Measurements from ENCODE around the gene C1QTNF2. TPM values are rescaled to one million over a fixed set of nuclear protein-coding genes. Genes with fewer than 3 reads are reported as not detected.

Gene C1QTNF2
- total RNA-seq, 2 donors from 2014 or later, result 0.26 TPM; not detected in 1

DNA sequence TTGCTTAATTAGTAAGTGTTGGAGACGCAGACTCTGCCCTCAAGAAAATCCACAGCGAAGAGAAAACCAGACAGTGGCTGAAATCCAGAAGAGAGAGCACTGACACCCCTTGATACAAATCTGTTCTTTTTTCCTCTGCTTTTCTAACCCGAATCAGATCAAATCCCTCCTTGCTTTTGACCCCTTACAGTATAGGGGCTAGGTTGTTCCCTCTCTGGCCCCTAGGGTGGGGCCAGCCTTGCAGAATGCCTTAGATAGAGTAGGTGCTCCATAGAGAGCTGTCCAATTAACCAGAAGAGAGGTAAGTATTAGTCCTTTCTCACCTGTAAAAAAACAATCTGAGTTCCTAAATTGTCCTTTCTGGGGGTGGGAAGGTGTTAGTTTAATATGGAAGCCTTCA is 10.1 kb downstream of the C1QTNF2 start:
- no peak overlapping the region for H3K27ac ChIP-seq
- no peaks in the 10 kb centered on the region for H3K36me3 ChIP-seq (replicated peaks in 1 of 2; ENCODE audit: insufficient read depth in 1 of 2, low read depth in 2 of 2)
- 66 to 69% methylated on average over 3 of the region's 3 CpGs for WGBS, 2 donors
- no peak for DNase-seq
- intact Hi-C loops (cut with DNase I), result no loop called here
- no peak overlapping the region for H3K4me3 ChIP-seq
- no peak for TF ChIP-seq POLR2A (IDR thresholded peaks at IDR 0.05)
- TF ChIP-seq, protein P1, sequence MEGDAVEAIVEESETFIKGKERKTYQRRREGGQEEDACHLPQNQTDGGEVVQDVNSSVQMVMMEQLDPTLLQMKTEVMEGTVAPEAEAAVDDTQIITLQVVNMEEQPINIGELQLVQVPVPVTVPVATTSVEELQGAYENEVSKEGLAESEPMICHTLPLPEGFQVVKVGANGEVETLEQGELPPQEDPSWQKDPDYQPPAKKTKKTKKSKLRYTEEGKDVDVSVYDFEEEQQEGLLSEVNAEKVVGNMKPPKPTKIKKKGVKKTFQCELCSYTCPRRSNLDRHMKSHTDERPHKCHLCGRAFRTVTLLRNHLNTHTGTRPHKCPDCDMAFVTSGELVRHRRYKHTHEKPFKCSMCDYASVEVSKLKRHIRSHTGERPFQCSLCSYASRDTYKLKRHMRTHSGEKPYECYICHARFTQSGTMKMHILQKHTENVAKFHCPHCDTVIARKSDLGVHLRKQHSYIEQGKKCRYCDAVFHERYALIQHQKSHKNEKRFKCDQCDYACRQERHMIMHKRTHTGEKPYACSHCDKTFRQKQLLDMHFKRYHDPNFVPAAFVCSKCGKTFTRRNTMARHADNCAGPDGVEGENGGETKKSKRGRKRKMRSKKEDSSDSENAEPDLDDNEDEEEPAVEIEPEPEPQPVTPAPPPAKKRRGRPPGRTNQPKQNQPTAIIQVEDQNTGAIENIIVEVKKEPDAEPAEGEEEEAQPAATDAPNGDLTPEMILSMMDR (IDR thresholded peaks at IDR 0.05), result no peak
- no peak for ATAC-seq
- H3K27me3 ChIP-seq, result no peaks in the 10 kb centered on the region
- H3K4me1 ChIP-seq, result no peaks in the 10 kb centered on the region
- H3K9me3 ChIP-seq, result no peaks in the 10 kb centered on the region

DNA sequence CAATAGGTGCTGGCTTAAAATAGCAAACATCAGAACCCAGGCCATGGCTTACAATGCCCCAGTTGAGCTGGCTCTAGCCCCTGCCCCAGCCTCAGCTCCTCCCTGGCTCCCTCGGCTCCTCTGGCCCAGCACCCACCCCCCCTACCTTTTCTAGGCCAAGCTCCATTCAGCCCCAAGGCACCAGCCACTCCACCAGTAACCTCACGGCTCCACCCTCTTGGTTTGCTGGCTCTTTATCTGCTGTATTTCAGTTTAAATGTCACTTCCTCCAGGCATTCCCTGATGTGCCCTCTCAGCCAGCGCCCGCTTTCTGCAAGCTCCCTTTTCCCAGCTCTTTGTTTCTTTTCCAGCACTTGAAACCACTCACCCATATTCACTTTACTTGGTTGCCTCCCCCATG is 10.6 kb downstream of the C1QTNF2 start:
- intact Hi-C loops (cut with DNase I), result no loop called here
- no peaks in the 10 kb centered on the region for H3K9me3 ChIP-seq
- WGBS, 2 donors, result 81 to 93% methylated on average over 4 of the region's 4 CpGs
- no peak for TF ChIP-seq POLR2A (IDR thresholded peaks at IDR 0.05)
- TF ChIP-seq, protein P1 (IDR thresholded peaks at IDR 0.05), result no peak
- H3K4me3 ChIP-seq, result no peak overlapping the region
- ATAC-seq, result no peak
- no peak overlapping the region for H3K27ac ChIP-seq
- H3K27me3 ChIP-seq, result no peaks in the 10 kb centered on the region
- H3K4me1 ChIP-seq, result no peaks in the 10 kb centered on the region
- H3K36me3 ChIP-seq (replicated peaks in 1 of 2; ENCODE audit: insufficient read depth in 1 of 2, low read depth in 2 of 2), result no peaks in the 10 kb centered on the region
- no peak for DNase-seq

DNA sequence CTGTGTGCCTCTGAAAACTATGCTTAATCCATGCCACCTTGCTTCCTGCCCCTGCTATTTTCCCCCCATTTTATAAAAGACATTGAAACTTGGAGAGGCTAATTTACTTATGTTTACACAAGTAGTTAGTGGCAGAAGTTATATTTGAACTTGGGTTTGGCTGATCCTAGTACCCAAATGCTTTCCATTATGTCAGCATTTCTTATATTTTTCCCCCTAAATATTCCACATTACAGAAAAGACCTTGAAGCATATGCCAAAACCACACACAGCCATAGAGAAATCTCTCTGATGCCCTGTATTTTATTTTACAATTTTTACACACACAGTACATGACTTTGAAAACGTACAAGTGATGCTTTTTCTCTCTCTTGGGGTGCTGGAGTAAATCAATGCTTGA is 11.2 kb downstream of the C1QTNF2 start:
- Histone ChIP-seq H3K4me1 (no peaks in the 10 kb centered on the region), H3K4me3 (no peak overlapping the region), H3K27ac (no peak overlapping the region), H3K36me3 (replicated peaks in 1 of 2; ENCODE audit: insufficient read depth in 1 of 2, low read depth in 2 of 2) (no peaks in the 10 kb centered on the region), H3K9me3 (no peaks in the 10 kb centered on the region), H3K27me3 (no peaks in the 10 kb centered on the region)
- WGBS, 2 donors, result 0% methylated on average over 1 of the region's 1 CpG
- TF ChIP-seq, protein P1 (IDR thresholded peaks at IDR 0.05), result no peak
- TF ChIP-seq POLR2A (IDR thresholded peaks at IDR 0.05), result no peak
- intact Hi-C loops (cut with DNase I), result no loop called here
- ATAC-seq (no peak), DNase-seq (no peak)

DNA sequence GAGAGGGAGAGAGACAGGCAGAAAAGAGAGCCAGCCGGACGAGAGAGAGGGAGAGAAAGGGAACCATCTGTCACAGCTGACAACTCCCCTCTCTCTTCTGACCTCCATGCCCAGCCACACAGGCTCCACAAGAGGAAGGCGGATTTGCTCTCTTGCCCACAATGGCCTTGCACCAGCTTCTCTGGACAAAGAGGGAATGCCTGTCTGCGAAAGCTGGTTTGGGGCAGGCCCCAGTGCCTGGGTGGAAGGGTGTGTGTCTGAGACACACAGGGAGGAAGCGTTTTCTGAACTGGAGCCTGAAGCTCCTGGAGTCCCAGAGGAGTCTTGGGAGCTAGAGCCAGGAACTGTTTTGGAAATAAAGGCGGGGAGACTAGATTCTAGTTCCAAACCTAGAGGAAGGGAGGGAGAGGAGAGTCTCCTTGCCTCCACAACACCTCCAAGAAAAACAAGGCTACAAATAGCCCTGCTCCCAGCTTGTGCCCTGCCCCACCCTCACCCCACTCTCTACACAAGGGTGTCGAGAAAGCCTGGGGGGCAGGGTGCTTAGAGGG is 12.5 kb downstream of the C1QTNF2 start:
- DNase-seq, result no peak
- Histone ChIP-seq H3K4me1 (no peaks in the 10 kb centered on the region), H3K4me3 (no peak overlapping the region), H3K27me3 (no peaks in the 10 kb centered on the region), H3K36me3 (replicated peaks in 1 of 2; ENCODE audit: insufficient read depth in 1 of 2, low read depth in 2 of 2) (no peaks in the 10 kb centered on the region), H3K9me3 (no peaks in the 10 kb centered on the region), H3K27ac (no peak overlapping the region)
- TF ChIP-seq, protein P1 (IDR thresholded peaks at IDR 0.05), result no peak
- no peak for TF ChIP-seq POLR2A (IDR thresholded peaks at IDR 0.05)
- intact Hi-C loops (cut with DNase I), result no loop called here
- 63% methylated on average over 7 of the region's 7 CpGs for WGBS, 2 donors
- no peak for ATAC-seq

DNA sequence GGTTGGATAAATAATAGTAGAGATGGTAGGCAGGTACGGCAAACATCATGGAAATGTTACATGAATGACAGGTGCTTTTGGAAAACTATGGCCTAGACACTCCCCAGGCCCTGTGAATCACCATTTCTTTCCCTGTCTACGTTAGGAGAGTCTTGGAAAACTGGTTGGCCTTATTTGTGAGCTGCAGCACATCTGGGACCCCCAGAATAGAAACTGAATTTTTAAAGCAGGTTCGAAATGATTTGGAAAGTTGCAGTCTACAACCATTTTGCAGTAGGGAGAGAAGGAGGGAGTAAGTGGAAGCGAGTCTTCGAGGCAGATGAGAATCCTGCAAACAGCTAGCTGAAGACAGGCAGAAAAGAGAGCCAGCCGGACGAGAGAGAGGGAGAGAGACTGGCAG is 13.0 kb downstream of the C1QTNF2 start:
- ATAC-seq (no peak), DNase-seq (no peak)
- H3K27me3 ChIP-seq, result no peaks in the 10 kb centered on the region
- 70 to 73% methylated on average over 7 of the region's 7 CpGs for whole genome bisulfite sequencing, 2 donors
- intact Hi-C loops (cut with DNase I), result no loop called here
- TF ChIP-seq, protein P1 (IDR thresholded peaks at IDR 0.05), result no peak
- TF ChIP-seq POLR2A (IDR thresholded peaks at IDR 0.05), result no peak
- H3K4me1 ChIP-seq, result no peaks in the 10 kb centered on the region
- H3K36me3 ChIP-seq (replicated peaks in 1 of 2; ENCODE audit: insufficient read depth in 1 of 2, low read depth in 2 of 2), result no peaks in the 10 kb centered on the region
- no peak overlapping the region for H3K4me3 ChIP-seq
- H3K27ac ChIP-seq, result no peak overlapping the region
- H3K9me3 ChIP-seq, result no peaks in the 10 kb centered on the region
